Measurements from ENCODE around the gene MANSC1. TPM values are rescaled to one million over a fixed set of nuclear protein-coding genes. Genes with fewer than 3 reads are reported as not detected.

The MANSC1 gene
- total RNA-seq, 1 donor from 2014 or later, result 5.6 TPM

DNA sequence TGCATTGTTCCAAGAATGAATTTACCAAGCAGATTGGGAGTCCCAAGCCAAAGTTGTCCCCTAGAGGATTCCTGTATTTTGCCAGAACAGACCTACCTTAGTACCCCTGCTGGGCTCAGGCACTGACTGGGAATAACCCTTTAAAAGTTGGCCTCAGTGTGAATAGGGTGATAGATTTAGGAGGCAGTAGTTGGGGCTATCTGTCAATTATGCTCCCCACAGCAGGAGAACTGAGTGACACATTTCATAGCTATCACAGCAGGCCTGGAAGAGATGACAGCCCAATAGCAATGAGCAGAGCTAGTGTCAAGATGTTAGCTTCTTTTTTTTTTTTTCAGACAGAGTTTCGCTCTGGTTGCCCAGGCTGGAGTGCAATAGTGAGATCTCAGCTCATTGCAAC lies 68.9 kb downstream of the MANSC1 start:
- DNase-seq (ENCODE audit: low read depth, low spot score), result no peak
- TF ChIP-seq, protein P1, sequence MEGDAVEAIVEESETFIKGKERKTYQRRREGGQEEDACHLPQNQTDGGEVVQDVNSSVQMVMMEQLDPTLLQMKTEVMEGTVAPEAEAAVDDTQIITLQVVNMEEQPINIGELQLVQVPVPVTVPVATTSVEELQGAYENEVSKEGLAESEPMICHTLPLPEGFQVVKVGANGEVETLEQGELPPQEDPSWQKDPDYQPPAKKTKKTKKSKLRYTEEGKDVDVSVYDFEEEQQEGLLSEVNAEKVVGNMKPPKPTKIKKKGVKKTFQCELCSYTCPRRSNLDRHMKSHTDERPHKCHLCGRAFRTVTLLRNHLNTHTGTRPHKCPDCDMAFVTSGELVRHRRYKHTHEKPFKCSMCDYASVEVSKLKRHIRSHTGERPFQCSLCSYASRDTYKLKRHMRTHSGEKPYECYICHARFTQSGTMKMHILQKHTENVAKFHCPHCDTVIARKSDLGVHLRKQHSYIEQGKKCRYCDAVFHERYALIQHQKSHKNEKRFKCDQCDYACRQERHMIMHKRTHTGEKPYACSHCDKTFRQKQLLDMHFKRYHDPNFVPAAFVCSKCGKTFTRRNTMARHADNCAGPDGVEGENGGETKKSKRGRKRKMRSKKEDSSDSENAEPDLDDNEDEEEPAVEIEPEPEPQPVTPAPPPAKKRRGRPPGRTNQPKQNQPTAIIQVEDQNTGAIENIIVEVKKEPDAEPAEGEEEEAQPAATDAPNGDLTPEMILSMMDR (conservative IDR thresholded peaks at IDR 0.05), result no peak
- H3K36me3 Mint-ChIP-seq (ENCODE audit: low read depth), result peaks cover 4% of the 10 kb centered on the region
- H3K9me3 Mint-ChIP-seq, result peaks cover 7% of the 10 kb centered on the region
- H3K27ac Mint-ChIP-seq (ENCODE audit: unreplicated experiment), result no peak overlapping the region
- H3K27me3 Mint-ChIP-seq (ENCODE audit: low read depth), result no peaks in the 10 kb centered on the region
- peaks cover 35% of the 10 kb centered on the region for H3K4me1 Mint-ChIP-seq
- no peak overlapping the region for H3K4me3 Mint-ChIP-seq

GRCh38 chr12:12278899-12279298 lies 71.1 kb downstream of the MANSC1 start:
- peaks cover 10% of the 10 kb centered on the region for H3K9me3 Mint-ChIP-seq
- peaks cover 8% of the 10 kb centered on the region for H3K36me3 Mint-ChIP-seq (ENCODE audit: low read depth)
- H3K27me3 Mint-ChIP-seq (ENCODE audit: low read depth), result no peaks in the 10 kb centered on the region

More at GRCh38 chr12:12278899-12279298, 71.1 kb downstream of the MANSC1 start:
- no peak overlapping the region for H3K4me3 Mint-ChIP-seq
- H3K4me1 Mint-ChIP-seq, result peaks cover 25% of the 10 kb centered on the region
- DNase-seq (ENCODE audit: low read depth, low spot score), result no peak
- no peak overlapping the region for H3K27ac Mint-ChIP-seq (ENCODE audit: unreplicated experiment)
- TF ChIP-seq, protein P1 (conservative IDR thresholded peaks at IDR 0.05), result no peak

Other genes with a start within 250 kb of the MANSC1 start
- gene LRP6, start 83.2 kb downstream of the MANSC1 start, total RNA-seq, result 56.2 and 60.3 TPM in 2 replicates
- gene BORCS5, start 6.8 kb upstream of the MANSC1 start, total RNA-seq, result 13.7 and 15.0 TPM in 2 replicates
- gene DUSP16, start 212.6 kb upstream of the MANSC1 start, total RNA-seq, result 30.8 and 32.0 TPM in 2 replicates